Measurements from ENCODE around the gene CRIP2.

CRIP2 gene

DNA sequence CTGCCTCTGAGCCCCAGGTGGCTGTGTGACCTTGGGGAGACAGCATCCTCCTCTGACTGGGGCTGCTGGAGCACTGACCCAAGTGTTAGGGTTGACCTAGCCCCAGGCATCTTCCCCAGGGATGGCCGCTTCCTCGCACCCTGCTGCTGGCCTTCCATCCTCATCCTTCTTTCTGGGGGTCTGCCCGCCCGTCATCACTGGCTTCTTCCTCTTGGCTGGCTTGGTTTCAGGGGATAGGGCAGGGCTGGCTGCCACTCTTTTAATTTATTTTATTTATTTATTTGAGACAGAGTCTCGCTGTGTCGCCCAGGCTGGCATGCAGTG, 19.9 kb downstream of the CRIP2 start:
- CTCF ChIA-PET, result interaction anchor here (1.7 kb wide), 1 partner anchor 14 kb away, joined by 4 read pairs; no protein-coding TSS in a partner anchor
- H3K4me3 ChIP-seq (ENCODE audit: low read depth, low read length), result no peak overlapping the region
- no peak for DNase-seq (ENCODE audit: low read depth, low spot score)
- POLR2A ChIA-PET, result no interaction called here
- TF ChIP-seq, protein P1, sequence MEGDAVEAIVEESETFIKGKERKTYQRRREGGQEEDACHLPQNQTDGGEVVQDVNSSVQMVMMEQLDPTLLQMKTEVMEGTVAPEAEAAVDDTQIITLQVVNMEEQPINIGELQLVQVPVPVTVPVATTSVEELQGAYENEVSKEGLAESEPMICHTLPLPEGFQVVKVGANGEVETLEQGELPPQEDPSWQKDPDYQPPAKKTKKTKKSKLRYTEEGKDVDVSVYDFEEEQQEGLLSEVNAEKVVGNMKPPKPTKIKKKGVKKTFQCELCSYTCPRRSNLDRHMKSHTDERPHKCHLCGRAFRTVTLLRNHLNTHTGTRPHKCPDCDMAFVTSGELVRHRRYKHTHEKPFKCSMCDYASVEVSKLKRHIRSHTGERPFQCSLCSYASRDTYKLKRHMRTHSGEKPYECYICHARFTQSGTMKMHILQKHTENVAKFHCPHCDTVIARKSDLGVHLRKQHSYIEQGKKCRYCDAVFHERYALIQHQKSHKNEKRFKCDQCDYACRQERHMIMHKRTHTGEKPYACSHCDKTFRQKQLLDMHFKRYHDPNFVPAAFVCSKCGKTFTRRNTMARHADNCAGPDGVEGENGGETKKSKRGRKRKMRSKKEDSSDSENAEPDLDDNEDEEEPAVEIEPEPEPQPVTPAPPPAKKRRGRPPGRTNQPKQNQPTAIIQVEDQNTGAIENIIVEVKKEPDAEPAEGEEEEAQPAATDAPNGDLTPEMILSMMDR (IDR thresholded peaks at IDR 0.05; ENCODE audit: insufficient read depth, low read length, missing control alignments), result no peak

DNA sequence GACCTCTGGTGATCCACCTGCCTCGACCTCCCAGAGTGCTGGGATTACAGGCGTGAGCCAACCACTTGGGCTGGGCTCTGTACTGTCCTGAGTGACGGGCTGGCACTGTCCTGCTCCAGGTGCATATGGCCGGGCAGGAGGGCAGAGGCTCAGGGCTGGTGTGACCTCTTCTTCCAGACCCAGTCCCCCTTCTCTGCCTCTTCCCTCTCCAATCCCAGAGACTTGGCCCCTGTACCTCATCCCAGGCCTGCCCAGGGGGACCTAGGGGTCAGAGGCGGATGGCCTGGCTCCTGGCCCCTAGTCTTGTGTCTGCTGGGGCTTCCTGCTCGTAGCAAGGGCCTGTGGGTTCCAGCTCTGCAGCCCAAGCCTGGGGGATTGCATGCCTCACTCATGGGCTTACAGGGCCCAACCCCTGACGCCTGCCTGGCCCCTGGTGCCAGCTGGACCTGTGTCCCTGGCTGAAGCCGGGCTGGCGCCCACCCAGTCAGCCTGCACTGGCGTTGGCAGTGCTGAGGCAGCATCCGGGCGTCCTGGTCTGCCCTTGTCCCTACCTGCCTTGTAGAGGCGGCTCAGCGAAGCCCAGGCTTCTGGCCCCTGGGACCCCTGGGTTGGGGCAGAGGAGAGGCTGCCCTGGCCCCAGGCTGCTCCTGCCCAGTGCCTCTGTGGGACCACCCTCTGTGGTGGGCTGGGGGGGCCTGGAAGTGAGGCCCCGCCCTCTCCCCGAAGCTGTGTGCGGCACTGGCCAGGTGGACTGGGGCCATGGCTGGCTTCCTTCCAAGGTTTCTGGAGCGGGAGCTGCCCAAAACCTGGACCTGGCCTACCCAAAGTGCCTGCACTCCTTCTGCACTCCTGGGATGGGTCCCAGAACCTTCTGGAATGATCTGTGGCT, 20.7 kb downstream of the CRIP2 start:
- TF ChIP-seq, protein P1 (IDR thresholded peaks at IDR 0.05; ENCODE audit: insufficient read depth, low read length, missing control alignments), result no peak
- no peak for DNase-seq (ENCODE audit: low read depth, low spot score)
- POLR2A ChIA-PET, result no interaction called here
- CTCF ChIA-PET, result interaction anchor here (1.7 kb wide), 1 partner anchor 15 kb away, joined by 4 read pairs; no protein-coding TSS in a partner anchor
- H3K4me3 ChIP-seq (ENCODE audit: low read depth, low read length), result no peak overlapping the region

DNA sequence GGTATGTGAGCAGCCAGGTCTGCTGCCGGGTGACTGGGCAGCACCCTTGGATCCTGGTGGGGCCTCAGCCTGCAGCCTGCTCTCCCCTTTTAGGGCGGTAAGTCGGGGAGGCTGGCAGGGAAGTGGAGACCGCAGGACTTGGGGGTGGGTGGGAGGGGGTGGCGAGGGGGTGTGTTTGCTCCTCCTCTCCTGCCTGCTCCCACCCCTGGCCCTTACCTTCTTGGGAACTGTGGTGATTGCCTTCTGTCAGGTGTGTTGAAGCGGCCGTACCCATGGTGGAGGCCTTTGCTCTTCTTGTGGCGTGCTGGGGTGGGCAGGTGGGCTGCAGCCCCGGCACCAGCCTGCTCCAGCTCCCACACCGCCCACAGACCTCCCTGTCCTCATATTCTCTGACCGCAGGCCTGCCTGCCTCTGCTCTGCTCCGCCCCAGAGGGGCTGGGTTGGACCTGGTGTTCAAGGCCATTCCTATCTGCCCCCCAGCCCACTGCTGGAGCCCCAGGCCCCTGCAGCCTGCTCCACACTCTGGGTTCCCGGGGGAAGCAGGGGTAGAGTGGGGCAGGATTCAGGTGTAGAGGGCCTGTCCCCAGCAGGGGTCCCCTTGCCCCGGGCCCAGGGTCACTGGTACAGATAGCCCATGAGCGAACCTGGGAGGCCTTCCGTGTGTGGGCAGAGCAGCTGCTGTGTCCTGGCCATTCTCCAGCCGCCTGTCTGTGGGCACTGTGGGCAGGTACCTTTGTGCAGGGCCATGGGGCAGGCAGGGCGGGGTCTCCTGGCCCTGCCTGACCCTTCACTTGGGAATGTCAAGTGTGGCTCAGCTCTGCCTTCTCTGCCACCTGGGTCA, 21.6 kb downstream of the CRIP2 start:
- no peak overlapping the region for H3K4me3 ChIP-seq (ENCODE audit: low read depth, low read length)
- TF ChIP-seq, protein P1 (IDR thresholded peaks at IDR 0.05; ENCODE audit: insufficient read depth, low read length, missing control alignments), result no peak
- POLR2A ChIA-PET, result no interaction called here
- DNase-seq (ENCODE audit: low read depth, low spot score), result no peak
- CTCF ChIA-PET, result no interaction called here

DNA sequence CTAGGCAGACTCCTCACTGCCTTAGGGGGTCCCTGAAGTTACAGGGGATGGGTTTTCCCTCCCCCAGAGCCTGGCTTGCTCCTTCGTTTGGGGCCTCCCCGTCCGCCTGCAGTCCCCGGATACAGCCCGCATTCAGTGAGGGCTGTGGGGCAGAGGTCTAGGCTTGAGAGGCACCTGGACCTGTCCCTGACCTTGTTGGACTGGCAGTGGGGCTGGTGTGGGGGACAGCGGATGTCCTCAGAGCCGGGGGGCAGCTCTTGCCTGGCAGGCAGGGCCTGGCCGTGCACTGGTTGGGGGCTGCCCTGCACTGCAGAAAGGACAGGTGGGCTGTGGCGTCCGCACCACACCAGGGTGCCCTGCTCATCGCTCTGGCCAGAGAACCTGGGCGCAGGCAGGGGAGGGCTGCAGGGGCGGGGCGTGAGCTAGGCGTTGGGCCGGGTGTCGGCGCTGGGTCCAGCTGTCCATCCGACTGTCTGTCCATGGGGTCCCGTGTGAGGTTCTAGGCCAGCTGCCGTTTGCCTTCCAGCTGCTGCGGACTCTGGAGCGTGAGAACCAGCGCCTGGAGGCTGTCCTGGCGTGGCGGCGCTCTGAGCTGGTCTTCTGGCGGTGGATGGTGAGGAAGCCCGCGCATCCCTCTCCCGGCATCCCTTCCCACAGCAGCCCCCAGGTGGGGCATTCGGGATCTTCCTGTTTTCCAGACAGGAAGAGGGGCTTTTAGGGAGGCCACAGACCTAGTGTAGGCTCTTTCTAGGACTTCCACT, 22.4 kb downstream of the CRIP2 start:
- no peak for DNase-seq (ENCODE audit: low read depth, low spot score)
- H3K4me3 ChIP-seq (ENCODE audit: low read depth, low read length), result no peak overlapping the region
- TF ChIP-seq, protein P1 (IDR thresholded peaks at IDR 0.05; ENCODE audit: insufficient read depth, low read length, missing control alignments), result no peak
- POLR2A ChIA-PET, result no interaction called here
- CTCF ChIA-PET, result no interaction called here

DNA sequence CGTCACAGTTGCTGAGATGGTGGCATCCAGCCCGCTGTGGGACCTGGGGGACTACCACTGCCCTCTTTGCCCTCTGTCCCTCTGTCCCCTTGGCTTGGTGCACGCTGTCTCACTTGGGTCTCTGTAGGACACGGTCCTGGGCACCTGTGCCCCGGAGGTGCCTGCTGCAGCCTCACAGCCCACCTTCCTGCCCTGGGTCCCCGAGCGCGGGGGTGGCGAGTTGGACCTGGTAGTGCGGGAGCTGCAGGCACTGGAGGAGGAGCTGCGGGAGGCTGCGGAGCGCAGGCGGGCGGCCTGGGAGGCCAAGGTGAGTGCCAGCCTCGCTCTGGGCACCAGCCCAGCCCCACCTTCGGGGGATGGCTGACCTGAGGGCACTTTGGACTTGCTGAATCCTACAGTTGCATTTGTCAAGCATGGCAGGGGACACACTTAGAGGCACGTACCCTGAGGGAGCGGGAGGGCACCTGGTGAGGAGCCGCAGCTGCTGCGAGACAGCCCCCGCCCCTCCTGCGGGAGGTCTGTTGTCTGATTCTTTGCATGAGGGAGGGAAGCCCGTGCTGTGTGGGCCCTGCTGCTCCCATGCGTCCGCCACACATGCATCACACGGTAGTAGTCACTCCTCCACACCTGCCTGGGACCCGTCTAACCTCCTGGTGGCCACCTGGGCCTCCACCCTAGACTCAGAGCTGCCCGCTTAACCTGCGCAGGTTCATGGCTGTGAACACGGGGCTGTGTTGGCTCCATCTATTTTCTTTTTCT, 23.2 kb downstream of the CRIP2 start:
- H3K4me3 ChIP-seq (ENCODE audit: low read depth, low read length), result no peak overlapping the region
- ChIA-PET POLR2A (no interaction called here), CTCF (no interaction called here)
- DNase-seq (ENCODE audit: low read depth, low spot score), result no peak
- TF ChIP-seq, protein P1 (IDR thresholded peaks at IDR 0.05; ENCODE audit: insufficient read depth, low read length, missing control alignments), result no peak
